Measurements from ENCODE around the gene LYST.

The LYST gene

DNA sequence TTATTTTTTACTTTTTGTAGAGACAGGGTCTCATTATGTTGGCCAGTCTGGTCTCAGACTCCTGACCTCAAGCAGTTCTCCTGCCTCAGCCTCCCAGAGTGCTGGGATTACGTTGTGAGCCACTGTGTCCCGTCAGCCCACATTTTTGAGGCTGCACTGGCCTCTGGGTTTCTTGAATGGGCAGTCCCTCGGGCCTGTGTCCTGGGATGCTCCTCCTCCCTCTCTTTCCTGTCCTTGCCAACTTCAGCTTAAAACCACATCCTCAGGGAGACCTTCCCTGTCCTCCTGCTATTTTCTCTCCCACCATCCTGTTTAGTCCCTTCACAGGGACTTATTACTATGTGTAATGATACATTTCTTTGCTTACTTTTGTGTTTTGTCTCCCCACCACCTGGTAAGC is 31.4 kb upstream of the LYST start:
- Histone ChIP-seq H3K27me3 (ENCODE audit: control insufficient read depth, insufficient read depth, low read length) (no peaks in the 10 kb centered on the region), H3K9ac (no peak overlapping the region), H3K4me2 (ENCODE audit: low read length) (no peak overlapping the region), H3K4me3 (ENCODE audit: low read depth, low read length) (no peak overlapping the region), H3K4me1 (no peaks in the 10 kb centered on the region), H3K36me3 (ENCODE audit: control insufficient read depth, insufficient read depth, low read length) (no peaks in the 10 kb centered on the region), H3K27ac (no peak overlapping the region), H3K79me2 (no peaks in the 10 kb centered on the region), H2AFZ (peak overlapping the region; percentile 22), H3K9me3 (ENCODE audit: control insufficient read depth, low read length) (no peaks in the 10 kb centered on the region)
- TF ChIP-seq, protein P1, sequence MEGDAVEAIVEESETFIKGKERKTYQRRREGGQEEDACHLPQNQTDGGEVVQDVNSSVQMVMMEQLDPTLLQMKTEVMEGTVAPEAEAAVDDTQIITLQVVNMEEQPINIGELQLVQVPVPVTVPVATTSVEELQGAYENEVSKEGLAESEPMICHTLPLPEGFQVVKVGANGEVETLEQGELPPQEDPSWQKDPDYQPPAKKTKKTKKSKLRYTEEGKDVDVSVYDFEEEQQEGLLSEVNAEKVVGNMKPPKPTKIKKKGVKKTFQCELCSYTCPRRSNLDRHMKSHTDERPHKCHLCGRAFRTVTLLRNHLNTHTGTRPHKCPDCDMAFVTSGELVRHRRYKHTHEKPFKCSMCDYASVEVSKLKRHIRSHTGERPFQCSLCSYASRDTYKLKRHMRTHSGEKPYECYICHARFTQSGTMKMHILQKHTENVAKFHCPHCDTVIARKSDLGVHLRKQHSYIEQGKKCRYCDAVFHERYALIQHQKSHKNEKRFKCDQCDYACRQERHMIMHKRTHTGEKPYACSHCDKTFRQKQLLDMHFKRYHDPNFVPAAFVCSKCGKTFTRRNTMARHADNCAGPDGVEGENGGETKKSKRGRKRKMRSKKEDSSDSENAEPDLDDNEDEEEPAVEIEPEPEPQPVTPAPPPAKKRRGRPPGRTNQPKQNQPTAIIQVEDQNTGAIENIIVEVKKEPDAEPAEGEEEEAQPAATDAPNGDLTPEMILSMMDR (IDR thresholded peaks at IDR 0.05): no peak

DNA sequence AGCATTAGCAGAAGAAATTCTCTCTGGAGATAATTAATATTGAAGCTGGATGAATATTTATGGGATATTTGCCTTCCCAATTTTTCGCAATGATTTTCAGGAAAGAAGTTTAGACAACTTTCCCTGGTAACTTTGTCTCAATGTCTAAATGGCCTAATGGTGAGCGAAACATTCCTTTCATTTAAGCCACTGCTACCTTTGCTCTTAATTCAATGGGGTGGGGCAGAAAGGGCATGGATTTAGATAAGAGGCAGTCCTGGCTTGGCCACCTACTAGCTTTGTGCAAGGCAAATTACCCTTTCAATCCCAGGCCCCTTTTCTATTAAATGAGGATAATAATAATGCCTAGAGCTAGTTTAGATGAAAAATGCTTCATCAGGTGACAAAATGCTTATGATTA is 27.1 kb upstream of the LYST start:
- H3K4me2 ChIP-seq (ENCODE audit: low read length): no peak overlapping the region
- no peaks in the 10 kb centered on the region for H3K9me3 ChIP-seq (ENCODE audit: control insufficient read depth, low read length)
- H3K79me2 ChIP-seq: no peaks in the 10 kb centered on the region
- no peak overlapping the region for H3K27ac ChIP-seq
- no peaks in the 10 kb centered on the region for H3K4me1 ChIP-seq
- no peak overlapping the region for H3K9ac ChIP-seq
- H2AFZ ChIP-seq: no peak overlapping the region
- no peaks in the 10 kb centered on the region for H3K27me3 ChIP-seq (ENCODE audit: control insufficient read depth, insufficient read depth, low read length)
- no peaks in the 10 kb centered on the region for H3K36me3 ChIP-seq (ENCODE audit: control insufficient read depth, insufficient read depth, low read length)
- no peak overlapping the region for H3K4me3 ChIP-seq (ENCODE audit: low read depth, low read length)
- TF ChIP-seq, protein P1 (IDR thresholded peaks at IDR 0.05): no peak

DNA sequence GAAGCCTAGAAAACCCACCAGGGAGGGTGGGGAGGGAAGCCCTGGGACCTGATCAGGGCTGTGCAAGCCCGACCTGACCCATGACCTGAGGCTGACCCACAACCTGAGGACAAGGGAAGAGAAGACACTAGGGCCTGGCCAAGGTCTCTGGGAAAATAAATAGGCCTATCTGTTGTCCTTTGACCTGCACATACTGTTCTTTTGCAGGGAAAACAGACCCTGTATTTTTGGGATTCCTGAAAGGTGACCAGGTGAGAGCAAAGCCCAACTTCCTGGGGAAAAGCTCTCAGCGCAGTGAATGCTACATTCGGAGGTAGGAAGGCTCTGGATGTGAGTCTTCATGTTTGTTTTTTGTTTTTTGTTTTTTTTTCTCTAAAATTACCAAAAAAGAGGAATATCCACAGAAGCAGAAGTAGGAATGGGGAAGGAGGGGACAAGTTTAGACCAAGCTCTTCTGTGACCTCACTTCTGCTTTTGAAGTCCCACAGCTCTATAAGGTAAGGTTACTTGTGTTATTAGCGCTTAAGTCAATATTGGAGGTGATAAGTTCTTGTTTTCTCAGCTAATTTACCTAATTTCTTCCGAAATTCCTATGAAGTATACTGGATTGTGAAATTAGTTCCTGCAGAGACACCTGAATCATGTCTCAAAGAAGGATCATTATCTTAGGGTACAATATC is 26.2 kb upstream of the LYST start:
- H3K9ac ChIP-seq: no peak overlapping the region
- H3K4me2 ChIP-seq (ENCODE audit: low read length): no peak overlapping the region
- H3K27ac ChIP-seq: no peak overlapping the region
- H3K4me3 ChIP-seq (ENCODE audit: low read depth, low read length): no peak overlapping the region
- no peaks in the 10 kb centered on the region for H3K27me3 ChIP-seq (ENCODE audit: control insufficient read depth, insufficient read depth, low read length)
- H3K9me3 ChIP-seq (ENCODE audit: control insufficient read depth, low read length): no peaks in the 10 kb centered on the region
- H3K4me1 ChIP-seq: no peaks in the 10 kb centered on the region
- TF ChIP-seq, protein P1 (IDR thresholded peaks at IDR 0.05): no peak
- no peaks in the 10 kb centered on the region for H3K79me2 ChIP-seq
- no peak overlapping the region for H2AFZ ChIP-seq
- no peaks in the 10 kb centered on the region for H3K36me3 ChIP-seq (ENCODE audit: control insufficient read depth, insufficient read depth, low read length)

DNA sequence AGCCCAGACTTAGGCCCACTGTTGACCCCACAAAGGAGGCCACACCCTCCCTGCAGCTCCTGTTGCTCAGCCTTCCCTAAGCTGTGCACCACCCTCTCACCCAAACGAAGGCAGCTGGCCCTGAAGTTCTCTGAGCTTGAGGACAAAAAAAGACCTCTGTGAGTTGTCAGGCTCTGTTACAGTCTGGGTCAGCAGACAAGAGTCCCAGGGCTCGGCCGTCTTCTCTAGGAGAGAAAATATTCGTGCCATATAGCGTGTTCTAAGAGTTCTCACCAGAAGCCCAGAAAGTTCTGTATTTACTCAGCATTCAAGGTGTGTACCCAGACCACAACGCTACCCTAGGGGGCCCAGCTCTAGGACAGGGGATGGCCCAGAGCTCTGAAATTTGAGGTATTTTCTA is 25.5 kb upstream of the LYST start:
- H3K4me2 ChIP-seq (ENCODE audit: low read length): no peak overlapping the region
- TF ChIP-seq, protein P1 (IDR thresholded peaks at IDR 0.05): no peak
- no peaks in the 10 kb centered on the region for H3K79me2 ChIP-seq
- H3K36me3 ChIP-seq (ENCODE audit: control insufficient read depth, insufficient read depth, low read length): no peaks in the 10 kb centered on the region
- no peaks in the 10 kb centered on the region for H3K27me3 ChIP-seq (ENCODE audit: control insufficient read depth, insufficient read depth, low read length)
- H3K4me1 ChIP-seq: no peaks in the 10 kb centered on the region
- H3K4me3 ChIP-seq (ENCODE audit: low read depth, low read length): no peak overlapping the region
- H3K27ac ChIP-seq: no peak overlapping the region
- no peak overlapping the region for H3K9ac ChIP-seq
- no peaks in the 10 kb centered on the region for H3K9me3 ChIP-seq (ENCODE audit: control insufficient read depth, low read length)
- H2AFZ ChIP-seq: no peak overlapping the region

DNA sequence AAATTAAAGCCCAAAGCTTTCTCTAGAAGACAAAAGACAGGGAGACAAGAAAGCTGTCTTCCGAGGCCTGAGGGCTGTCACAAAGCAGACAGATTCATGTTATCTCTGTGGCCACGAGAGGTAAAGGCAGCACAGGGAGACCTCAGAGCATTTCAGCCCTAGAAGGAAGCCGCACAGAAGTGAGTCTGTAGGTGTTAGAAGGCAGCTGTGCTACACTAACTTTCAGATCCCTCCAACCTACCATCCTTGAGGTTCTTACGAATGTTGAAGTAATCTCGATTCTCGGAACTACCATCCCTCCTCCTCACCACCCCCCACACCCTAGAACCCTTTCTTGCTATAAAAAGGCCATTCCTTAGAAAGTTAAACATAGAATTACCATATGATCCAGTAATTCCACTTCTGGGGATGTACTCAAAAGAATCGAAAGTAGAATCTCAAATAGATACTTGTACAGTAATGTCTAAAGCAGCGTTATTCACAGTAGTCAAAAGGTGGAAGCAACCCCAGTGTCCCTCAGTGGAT is 21.5 kb upstream of the LYST start:
- Histone ChIP-seq H3K27ac (no peak overlapping the region), H2AFZ (no peak overlapping the region), H3K9ac (no peak overlapping the region), H3K4me3 (ENCODE audit: low read depth, low read length) (no peak overlapping the region), H3K4me1 (no peaks in the 10 kb centered on the region), H3K27me3 (ENCODE audit: control insufficient read depth, insufficient read depth, low read length) (no peaks in the 10 kb centered on the region), H3K36me3 (ENCODE audit: control insufficient read depth, insufficient read depth, low read length) (no peaks in the 10 kb centered on the region), H3K79me2 (no peaks in the 10 kb centered on the region), H3K9me3 (ENCODE audit: control insufficient read depth, low read length) (no peaks in the 10 kb centered on the region), H3K4me2 (ENCODE audit: low read length) (no peak overlapping the region)
- TF ChIP-seq, protein P1 (IDR thresholded peaks at IDR 0.05): no peak

Measured in parathyroid adenoma (tissue), 2 donors.